ENCODE data around the gene SCYL1. TPM values are rescaled to one million over a fixed set of nuclear protein-coding genes. Genes with fewer than 3 reads are reported as not detected.

The SCYL1 gene
- total and polyA plus RNA-seq, 4 donors, result 54.3 to 107 (median 86.5) TPM

DNA sequence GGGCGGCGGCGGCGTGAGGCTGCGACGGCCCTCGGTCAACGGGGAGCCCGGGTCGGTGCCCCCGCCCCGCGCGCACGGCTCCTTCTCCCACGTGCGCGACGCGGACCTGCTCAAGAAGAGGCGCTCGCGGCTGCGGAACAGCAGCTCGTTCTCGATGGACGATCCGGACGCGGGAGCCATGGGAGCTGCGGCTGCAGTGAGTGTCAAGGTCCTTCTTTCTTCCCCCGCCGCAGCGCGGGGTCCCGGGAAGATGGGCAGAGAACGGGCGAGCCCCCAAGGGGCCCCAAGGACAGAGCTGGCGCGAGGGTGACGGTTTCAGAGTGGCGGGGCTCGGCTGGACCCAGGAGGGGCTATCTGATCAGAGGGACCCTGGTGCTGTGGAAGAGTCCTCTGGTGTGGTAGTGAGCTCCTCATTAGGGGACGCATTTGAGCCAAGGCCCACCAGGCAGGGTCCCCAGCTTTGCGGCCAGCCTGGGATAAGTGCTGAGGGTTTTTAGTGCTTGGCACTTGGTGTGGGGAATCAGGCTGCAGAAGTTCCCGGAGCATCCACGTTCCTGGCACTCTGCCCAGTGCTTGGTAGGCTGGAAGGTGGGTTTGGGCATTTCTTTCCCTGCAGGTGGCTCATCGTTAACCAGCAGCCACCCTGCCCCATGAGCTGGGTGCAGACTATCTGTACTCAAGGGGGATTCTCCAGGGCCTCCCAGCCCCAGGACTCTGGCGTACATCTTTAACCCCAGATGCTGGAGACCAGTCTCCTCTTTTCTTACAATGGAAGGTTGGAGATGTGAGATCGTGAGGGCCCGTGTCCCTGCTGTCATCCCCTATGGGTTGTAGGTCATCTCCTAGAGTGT is 60.7 kb downstream of the SCYL1 start:
- no peak for DNase-seq
- TF ChIP-seq CTCF (IDR thresholded peaks at IDR 0.05; ENCODE audit: control extremely low read depth, extremely low read depth), result no peak
- 78 to 89% methylated on average over 50 to 51 of the region's 51 CpGs for WGBS, 2 donors
- peaks cover 0 to 11% (median 0%) of the 10 kb centered on the region in 5 donors for H3K4me1 ChIP-seq (ENCODE audit: control insufficient read depth in 5 of 5, insufficient read depth in 5 of 5, low read length in 5 of 5)
- H3K9ac ChIP-seq (ENCODE audit: insufficient read depth in 1 of 2, low read length in 2 of 2), result no peak overlapping the region
- H3K27me3 ChIP-seq (ENCODE audit: control insufficient read depth in 3 of 3, insufficient read depth in 3 of 3, low read length in 2 of 3), result peaks cover 0 to 15% (median 3%) of the 10 kb centered on the region in 3 donors
- peaks cover 0 to 46% (median 15%) of the 10 kb centered on the region in 4 donors for H3K36me3 ChIP-seq (ENCODE audit: control insufficient read depth in 4 of 4, insufficient read depth in 4 of 4, low read length in 4 of 4)
- no peak for ATAC-seq (ENCODE audit: insufficient read depth, low FRiP score)
- no peaks in the 10 kb centered on the region for H3K9me3 ChIP-seq (ENCODE audit: control insufficient read depth in 4 of 4, insufficient read depth in 3 of 4, low read length in 3 of 4)
- no peak overlapping the region for H3K4me3 ChIP-seq
- no peak overlapping the region for H3K27ac ChIP-seq (ENCODE audit: low read depth in 1 of 2, low read length in 1 of 2)

- H3K9me3 ChIP-seq (ENCODE audit: control insufficient read depth in 4 of 4, insufficient read depth in 3 of 4, low read length in 3 of 4), result no peaks in the 10 kb centered on the region
Measured at GRCh38 chr11:65586247-65586630, 61.4 kb downstream of the SCYL1 start.

DNA sequence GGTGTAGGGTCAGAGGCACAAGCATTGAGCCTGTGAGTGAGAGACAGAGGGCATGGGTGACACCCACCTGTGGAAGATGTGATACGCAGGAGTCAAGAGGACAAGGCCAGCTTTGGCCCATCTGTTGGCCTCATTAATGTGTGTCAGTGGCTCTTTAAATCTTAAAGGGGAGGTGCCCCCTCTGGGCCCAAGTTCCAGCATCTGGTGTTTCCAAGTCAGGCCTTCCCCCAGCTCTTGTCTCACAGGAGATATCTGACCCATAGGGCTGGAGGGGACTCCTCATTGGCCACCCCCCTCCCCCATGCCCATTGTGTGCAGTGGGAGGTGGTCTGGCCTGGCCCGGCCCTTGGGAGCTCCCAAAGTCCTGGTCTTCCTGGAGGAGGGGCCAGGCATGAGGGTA is 61.8 kb downstream of the SCYL1 start:
- Histone ChIP-seq H3K36me3 (ENCODE audit: control insufficient read depth in 4 of 4, insufficient read depth in 4 of 4, low read length in 4 of 4) (peaks cover 0 to 40% (median 13%) of the 10 kb centered on the region in 4 donors), H3K27me3 (ENCODE audit: control insufficient read depth in 3 of 3, insufficient read depth in 3 of 3, low read length in 2 of 3) (peaks cover 0 to 15% (median 3%) of the 10 kb centered on the region in 3 donors), H3K9ac (ENCODE audit: insufficient read depth in 1 of 2, low read length in 2 of 2) (no peak overlapping the region), H3K27ac (ENCODE audit: low read depth in 1 of 2, low read length in 1 of 2) (peak overlapping the region in 1 of 2 donors; percentile 49), H3K9me3 (ENCODE audit: control insufficient read depth in 4 of 4, insufficient read depth in 3 of 4, low read length in 3 of 4) (no peaks in the 10 kb centered on the region), H3K4me3 (no peak overlapping the region), H3K4me1 (ENCODE audit: control insufficient read depth in 5 of 5, insufficient read depth in 5 of 5, low read length in 5 of 5) (peaks cover 0 to 11% (median 0%) of the 10 kb centered on the region in 5 donors)
- DNase-seq, result no peak
- 79% methylated on average over 2 of the region's 2 CpGs for WGBS, 2 donors
- TF ChIP-seq CTCF (IDR thresholded peaks at IDR 0.05; ENCODE audit: control extremely low read depth, extremely low read depth), result no peak
- ATAC-seq (ENCODE audit: insufficient read depth, low FRiP score), result no peak

More at GRCh38 chr11:65586247-65586630, 61.4 kb downstream of the SCYL1 start:
- DNase-seq (no peak), ATAC-seq (ENCODE audit: insufficient read depth, low FRiP score) (no peak)
- Histone ChIP-seq H3K27ac (ENCODE audit: low read depth in 1 of 2, low read length in 1 of 2) (no peak overlapping the region), H3K4me1 (ENCODE audit: control insufficient read depth in 5 of 5, insufficient read depth in 5 of 5, low read length in 5 of 5) (peaks cover 0 to 11% (median 0%) of the 10 kb centered on the region in 5 donors), H3K4me3 (no peak overlapping the region), H3K9ac (ENCODE audit: insufficient read depth in 1 of 2, low read length in 2 of 2) (no peak overlapping the region), H3K36me3 (ENCODE audit: control insufficient read depth in 4 of 4, insufficient read depth in 4 of 4, low read length in 4 of 4) (peaks cover 0 to 44% (median 15%) of the 10 kb centered on the region in 4 donors), H3K27me3 (ENCODE audit: control insufficient read depth in 3 of 3, insufficient read depth in 3 of 3, low read length in 2 of 3) (peaks cover 0 to 15% (median 3%) of the 10 kb centered on the region in 3 donors)
- 81 to 87% methylated on average over 4 of the region's 4 CpGs for WGBS, 2 donors
- TF ChIP-seq CTCF (IDR thresholded peaks at IDR 0.05; ENCODE audit: control extremely low read depth, extremely low read depth), result no peak

Small RNA genes within 50 kb of the gene (small RNA-seq; reads per million reads assigned to genes)
- gene AP001362.1 (ENCODE audit: low replicate concordance) (not detected), gene RF01684 (ENCODE audit: low replicate concordance) (not detected)

Other genes with a start within 250 kb of the SCYL1 start
- gene CDC42EP2, start 210.2 kb upstream of the SCYL1 start, total RNA-seq, result 10 to 100 TPM in 1 of 2 donors, 1 to 10 TPM in 1; 9.2 to 28.9 TPM
- 10 to 100 TPM; 23.4 to 35.0 TPM for gene CDC42EP2, start 210.2 kb upstream of the SCYL1 start, polyA plus RNA-seq
- gene DPF2, start 191.2 kb upstream of the SCYL1 start, total RNA-seq, result 10 to 100 TPM; 44.6 to 53.2 TPM
- gene DPF2, start 191.2 kb upstream of the SCYL1 start, polyA plus RNA-seq, result 10 to 100 TPM; 21.5 to 25.0 TPM
- under 1 TPM in 1 of 2 donors, not detected in 1; 0.21 TPM for gene TIGD3, start 170.3 kb upstream of the SCYL1 start, total RNA-seq
- under 1 TPM; 0.24 to 0.27 TPM for gene TIGD3, start 170.3 kb upstream of the SCYL1 start, polyA plus RNA-seq
- gene SLC25A45, start 142.4 kb upstream of the SCYL1 start, total RNA-seq, result 10 to 100 TPM in 1 of 2 donors, 1 to 10 TPM in 1; 7.3 to 15.6 TPM
- gene SLC25A45, start 142.4 kb upstream of the SCYL1 start, polyA plus RNA-seq, result 1 to 10 TPM; 5.5 to 9.0 TPM
- gene FRMD8, start 138.4 kb upstream of the SCYL1 start, total RNA-seq, result 10 to 100 TPM; 18.5 to 39.9 TPM
- gene FRMD8, start 138.4 kb upstream of the SCYL1 start, polyA plus RNA-seq, result 10 to 100 TPM; 15.8 to 25.7 TPM
- gene NEAT1, start 102.3 kb upstream of the SCYL1 start, total RNA-seq, result 100 to 1,000 TPM; 518 to 912 TPM
- gene NEAT1, start 102.3 kb upstream of the SCYL1 start, polyA plus RNA-seq, result 1,000 to 10,000 TPM in 1 of 2 donors, 100 to 1,000 TPM in 1; 481 to 1,176 TPM
- over 10,000 TPM; 10,633 to 48,332 TPM for gene MALAT1, start 26.0 kb upstream of the SCYL1 start, total RNA-seq
- 1,000 to 10,000 TPM in 1 of 2 donors, 100 to 1,000 TPM in 1; 125 to 2,965 TPM for gene MALAT1, start 26.0 kb upstream of the SCYL1 start, polyA plus RNA-seq
- 100 to 1,000 TPM; 100 to 111 TPM for gene LTBP3, start 33.3 kb downstream of the SCYL1 start, total RNA-seq
- gene LTBP3, start 33.3 kb downstream of the SCYL1 start, polyA plus RNA-seq, result 10 to 100 TPM; 39.1 to 46.6 TPM
- gene ZNRD2, start 45.4 kb downstream of the SCYL1 start, total RNA-seq, result 10 to 100 TPM; 22.0 to 35.9 TPM
- 10 to 100 TPM; 65.6 to 81.5 TPM for gene ZNRD2, start 45.4 kb downstream of the SCYL1 start, polyA plus RNA-seq
- gene FAM89B, start 47.5 kb downstream of the SCYL1 start, total RNA-seq, result 10 to 100 TPM; 20.6 to 53.5 TPM
- gene FAM89B, start 47.5 kb downstream of the SCYL1 start, polyA plus RNA-seq, result 10 to 100 TPM; 44.4 TPM
- gene EHBP1L1, start 51.0 kb downstream of the SCYL1 start, total RNA-seq, result 100 to 1,000 TPM in 1 of 2 donors, 10 to 100 TPM in 1; 58.3 to 154 TPM
- gene EHBP1L1, start 51.0 kb downstream of the SCYL1 start, polyA plus RNA-seq, result 100 to 1,000 TPM in 1 of 2 donors, 10 to 100 TPM in 1; 49.8 to 125 TPM
- gene KCNK7, start 70.7 kb downstream of the SCYL1 start, total RNA-seq, result 1 to 10 TPM in 1 of 2 donors, under 1 TPM in 1; 0.46 to 1.1 TPM
- 1 to 10 TPM; 1.5 to 2.8 TPM for gene KCNK7, start 70.7 kb downstream of the SCYL1 start, polyA plus RNA-seq
- gene MAP3K11, start 89.1 kb downstream of the SCYL1 start, total RNA-seq, result 100 to 1,000 TPM in 1 of 2 donors, 10 to 100 TPM in 1; 60.0 to 108 TPM
- 10 to 100 TPM; 68.5 to 80.1 TPM for gene MAP3K11, start 89.1 kb downstream of the SCYL1 start, polyA plus RNA-seq
- 10 to 100 TPM; 13.9 to 53.8 TPM for gene PCNX3, start 90.7 kb downstream of the SCYL1 start, total RNA-seq
- 10 to 100 TPM; 16.1 to 24.8 TPM for gene PCNX3, start 90.7 kb downstream of the SCYL1 start, polyA plus RNA-seq
- 10 to 100 TPM; 39.7 to 82.8 TPM for gene SIPA1, start 113.0 kb downstream of the SCYL1 start, total RNA-seq
- gene SIPA1, start 113.0 kb downstream of the SCYL1 start, polyA plus RNA-seq, result 100 to 1,000 TPM in 1 of 2 donors, 10 to 100 TPM in 1; 82.8 to 102 TPM
- gene RELA, start 137.8 kb downstream of the SCYL1 start, total RNA-seq, result 10 to 100 TPM; 50.2 to 72.6 TPM
- 10 to 100 TPM; 34.8 to 65.8 TPM for gene RELA, start 137.8 kb downstream of the SCYL1 start, polyA plus RNA-seq
- 10 to 100 TPM; 45.3 to 88.6 TPM for gene KAT5, start 187.2 kb downstream of the SCYL1 start, total RNA-seq
- gene KAT5, start 187.2 kb downstream of the SCYL1 start, polyA plus RNA-seq, result 10 to 100 TPM; 70.0 to 95.3 TPM
- 10 to 100 TPM; 21.8 to 62.3 TPM for gene RNASEH2C, start 195.7 kb downstream of the SCYL1 start, total RNA-seq
- gene RNASEH2C, start 195.7 kb downstream of the SCYL1 start, polyA plus RNA-seq, result 10 to 100 TPM; 88.5 to 97.7 TPM